ENCODE results near the gene ASIC3. TPM values are rescaled to one million over a fixed set of nuclear protein-coding genes. Genes with fewer than 3 reads are reported as not detected.

The ASIC3 gene
- total and polyA plus RNA-seq, 2 of the 8 experiments (the other 6 are each of a cell fraction or from before 2014, with no cell fraction given), result 1.6 to 1.9 TPM

- peaks cover 0 to 3% (median 0%) of the 10 kb centered on the region in 4 experiments; a peak in 2 of 7 replicates for H3K27me3 ChIP-seq (replicated peaks in 1 of 4; ENCODE audit: control insufficient read depth in 3 of 4, extremely low read depth in 1 of 4, insufficient read depth in 3 of 4, low read length in 3 of 4)
- no peak overlapping the region for H3K14ac ChIP-seq (ENCODE audit: insufficient read length)
- no peak overlapping the region for H2BK20ac ChIP-seq (ENCODE audit: low read length)
- H3K9me3 ChIP-seq (ENCODE audit: insufficient read depth in 2 of 2, low read depth in 1 of 2, low read length in 1 of 2), result no peaks in the 10 kb centered on the region
- H3K4me1 ChIP-seq (replicated peaks in 1 of 4; ENCODE audit: control insufficient read depth in 3 of 4, insufficient read depth in 4 of 4, low read length in 3 of 4), result peaks cover 0 to 26% (median 21%) of the 10 kb centered on the region in 4 experiments; a peak in 6 of 7 replicates
- FAIRE-seq (no peak), DNase-seq (ENCODE audit: low read depth in 1 of 2, low spot score in 2 of 2) (no peak)
- no peak overlapping the region for H3K9ac ChIP-seq (replicated peaks in 1 of 4; ENCODE audit: extremely low read depth in 1 of 4, low read depth in 3 of 4, low read length in 3 of 4)
- H2AFZ ChIP-seq (ENCODE audit: low read length), result peak overlapping the region; percentile 47; the same call in 1 of the 2 replicates
- no peaks in the 10 kb centered on the region for H3K79me1 ChIP-seq (ENCODE audit: low read depth, low read length)
- no peak overlapping the region for H3K18ac ChIP-seq (ENCODE audit: extremely low read depth, low read length)
- no peaks in the 10 kb centered on the region for H3K36me3 ChIP-seq (ENCODE audit: control insufficient read depth in 2 of 4, insufficient read depth in 4 of 4, low read length in 3 of 4)
- 85% methylated on average over 11 of the region's 11 CpGs; no CpG with 5 or more reads in 1 of the 2 experiments for WGBS, 2 experiments (ENCODE audit: extremely low coverage in 1 of 2, insufficient coverage in 1 of 2, insufficient read length in 1 of 2, insufficient replicate concordance in 2 of 2, low coverage in 1 of 2, low lambda C conversion rate in 2 of 2, missing lambda C conversion rate in 1 of 2)
- POLR2A ChIA-PET (ENCODE audit: partially characterized antibody), result interaction anchor here (1.0 to 1.1 kb wide), 2 partner anchors 19 to 20 kb away, joined by 3 read pairs; partner anchors contain the start of gene ABCB8
- H3K23me2 ChIP-seq (ENCODE audit: low read depth, low read length), result no peaks in the 10 kb centered on the region; the same call in 1 of the 2 replicates
- H2BK5ac ChIP-seq (ENCODE audit: low read depth, low read length), result no peak overlapping the region
- CTCF ChIA-PET (ENCODE audit: partially characterized antibody), result interaction anchor here (0.5 to 11.5 kb wide), 29 partner anchors 9 to 1406 kb away, joined by 3 to 142 read pairs (median 8); partner anchors contain the start of genes ABCB8, ATG9B, CDK5 and NOS3
- no peaks in the 10 kb centered on the region for H3K79me2 ChIP-seq (ENCODE audit: control insufficient read depth in 1 of 2, insufficient read depth in 2 of 2, low read length in 2 of 2)
- H3K4ac ChIP-seq (replicated peaks; ENCODE audit: insufficient read length, low read depth, low read length), result no peak overlapping the region
- peak overlapping the region in 1 of 4 experiments; percentile 23; a peak in 1 of 8 replicates for H3K4me3 ChIP-seq (ENCODE audit: extremely low read depth in 1 of 4, insufficient read depth in 2 of 4, low read depth in 3 of 4, low read length in 4 of 4)
- peak overlapping the region; percentile 1 to 40; a peak in 2 of 4 replicates for H3K4me2 ChIP-seq (ENCODE audit: insufficient read depth in 1 of 2, low read depth in 2 of 2, low read length in 2 of 2)
- no peak overlapping the region for H3K23ac ChIP-seq (ENCODE audit: insufficient read length)
- peak overlapping the region; percentile 39; the same call in 1 of the 2 replicates for H2BK12ac ChIP-seq (ENCODE audit: low read depth, low read length)
- H2AK5ac ChIP-seq (ENCODE audit: low read depth, low read length), result 0 out of 2 replicates have a peak overlapping the region, but pooled peaks have one; percentile 10
- no peak overlapping the region for H3K27ac ChIP-seq (ENCODE audit: low read depth, low read length)
- H3K56ac ChIP-seq (replicated peaks; ENCODE audit: insufficient read length, low read depth, low read length), result no peak overlapping the region
- H4K8ac ChIP-seq (ENCODE audit: extremely low read depth, insufficient read depth, low read length), result peak overlapping the region; percentile 39; the same call in 1 of the 2 replicates
- H4K5ac ChIP-seq (ENCODE audit: insufficient read length, low read depth, low read length), result no peak overlapping the region
- peak overlapping the region; percentile 12 for H2BK120ac ChIP-seq (replicated peaks; ENCODE audit: low read depth, low read length)
- peak overlapping the region; percentile 86 for H4K91ac ChIP-seq (replicated peaks; ENCODE audit: insufficient read length, low read length)
- H4K20me1 ChIP-seq (replicated peaks in 1 of 2; ENCODE audit: control insufficient read depth in 1 of 2, insufficient read depth in 2 of 2, low read length in 2 of 2), result no peaks in the 10 kb centered on the region
- peak overlapping the region; percentile 92 for H2BK15ac ChIP-seq (ENCODE audit: low read length)
- TF ChIP-seq TAF1 (IDR thresholded peaks at IDR 0.05; ENCODE audit: low read depth, low read length), result no peak
- no peak for TF ChIP-seq ZNF274 (IDR thresholded peaks at IDR 0.05; ENCODE audit: borderline replicate concordance, extremely low read depth, low read length)
- no peak for TF ChIP-seq CEBPB (IDR thresholded peaks at IDR 0.05; ENCODE audit: low read depth, low read length)
- TF ChIP-seq HDAC2 (IDR thresholded peaks at IDR 0.05; ENCODE audit: borderline replicate concordance in 1 of 2, low read depth in 2 of 2, low read length in 2 of 2), result no peak
- no peak for TF ChIP-seq GABPA (IDR thresholded peaks at IDR 0.05; ENCODE audit: borderline replicate concordance, insufficient read depth, low read length)
- no peak for TF ChIP-seq RNF2 (IDR thresholded peaks at IDR 0.05; ENCODE audit: borderline replicate concordance, low read depth, low read length, missing control alignments, poor library complexity, severe bottlenecking)
- TF ChIP-seq ASH2L (IDR thresholded peaks at IDR 0.05; ENCODE audit: low read length), result no peak
- no peak for TF ChIP-seq RBBP5 (IDR thresholded peaks at IDR 0.05; ENCODE audit: borderline replicate concordance, low read depth, low read length)
- TF ChIP-seq GTF2F1 (IDR thresholded peaks at IDR 0.05; ENCODE audit: borderline replicate concordance, low read depth, low read length), result no peak
- no peak for TF ChIP-seq POLR2AphosphoS5 (IDR thresholded peaks at IDR 0.05; ENCODE audit: low read depth, low read length)
- no peak for TF ChIP-seq HDAC6 (IDR thresholded peaks at IDR 0.05; ENCODE audit: low read depth, low read length)
- TF ChIP-seq RXRA (IDR thresholded peaks at IDR 0.05; ENCODE audit: insufficient read depth, low read depth, low read length), result no peak
- TF ChIP-seq CREB1 (IDR thresholded peaks at IDR 0.05), result no peak
- TF ChIP-seq KDM5A (IDR thresholded peaks at IDR 0.05; ENCODE audit: low read length), result no peak
Measured at GRCh38 chr7:151008143-151008510, 40.2 kb upstream of the ASIC3 start.
